HG02678 (cell line): Measurements from ENCODE around the gene KCNQ4.

ENCODE experiments used
- ATAC-seq: cut with Tn5 transposase; IDR thresholded peaks from one replicate; pipeline ENCODE4 v1.9.1; 2021; ENCODE audit warnings: mild to moderate bottlenecking, moderate library complexity; ENCODE audit not compliant: unreplicated experiment

Gene KCNQ4

GRCh38 chr1:40857737-40858136 is 74.2 kb downstream of the KCNQ4 start:
- ATAC-seq = no peak

DNA sequence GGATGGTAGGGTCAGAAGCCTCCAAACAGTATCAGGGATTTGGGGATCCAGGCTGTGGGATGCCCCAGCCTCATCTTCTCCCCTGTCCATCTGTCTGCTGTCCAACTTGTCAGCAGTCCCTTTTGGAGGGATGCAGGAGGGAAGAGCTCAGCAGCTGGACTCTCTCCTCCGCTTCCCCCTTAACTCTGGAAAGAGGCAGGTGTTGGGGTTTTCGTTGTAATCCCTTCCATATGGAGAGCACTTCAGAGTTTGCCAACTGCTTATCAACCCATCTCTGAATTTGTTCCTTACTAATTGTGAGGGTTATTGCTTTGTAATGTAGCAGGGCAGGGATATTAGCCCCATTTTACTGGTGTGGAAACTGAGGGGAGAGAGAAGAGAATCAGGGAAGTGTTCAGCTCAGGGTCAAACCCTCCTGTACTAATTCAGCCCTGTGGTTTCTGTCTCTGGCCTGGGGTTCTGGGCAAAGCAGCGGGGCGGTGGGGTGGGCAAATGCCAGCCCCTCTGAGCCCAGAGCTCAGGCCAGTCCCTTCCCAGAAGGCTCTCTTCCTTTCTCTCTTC is 75.3 kb downstream of the KCNQ4 start:
- ATAC-seq = no peak

DNA sequence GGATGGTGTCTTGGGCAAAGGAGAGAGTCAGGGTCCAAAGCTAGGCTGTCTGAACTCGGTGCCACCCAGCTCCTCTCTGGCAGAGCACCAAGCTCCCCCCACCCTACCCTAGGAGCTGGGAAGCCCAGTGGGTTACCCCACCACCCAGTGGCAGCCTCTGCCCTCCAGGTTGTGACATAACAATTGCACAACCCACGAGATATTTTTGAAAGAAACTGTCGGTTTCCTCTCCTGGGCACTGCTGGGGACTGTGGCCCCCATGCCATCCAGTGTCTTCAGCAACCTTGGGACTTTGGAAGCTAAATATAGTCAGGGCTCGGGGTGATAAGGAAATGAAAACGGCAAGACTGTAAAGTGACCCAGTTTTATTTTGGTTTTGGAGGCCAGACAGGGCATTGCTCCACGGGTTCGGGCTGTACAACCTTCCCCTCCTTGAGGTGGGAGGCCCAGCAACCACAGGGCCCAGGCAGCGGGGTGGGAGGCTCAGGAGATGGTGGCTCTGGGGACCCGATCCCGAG is 77.2 kb downstream of the KCNQ4 start:
- no peak for ATAC-seq

DNA sequence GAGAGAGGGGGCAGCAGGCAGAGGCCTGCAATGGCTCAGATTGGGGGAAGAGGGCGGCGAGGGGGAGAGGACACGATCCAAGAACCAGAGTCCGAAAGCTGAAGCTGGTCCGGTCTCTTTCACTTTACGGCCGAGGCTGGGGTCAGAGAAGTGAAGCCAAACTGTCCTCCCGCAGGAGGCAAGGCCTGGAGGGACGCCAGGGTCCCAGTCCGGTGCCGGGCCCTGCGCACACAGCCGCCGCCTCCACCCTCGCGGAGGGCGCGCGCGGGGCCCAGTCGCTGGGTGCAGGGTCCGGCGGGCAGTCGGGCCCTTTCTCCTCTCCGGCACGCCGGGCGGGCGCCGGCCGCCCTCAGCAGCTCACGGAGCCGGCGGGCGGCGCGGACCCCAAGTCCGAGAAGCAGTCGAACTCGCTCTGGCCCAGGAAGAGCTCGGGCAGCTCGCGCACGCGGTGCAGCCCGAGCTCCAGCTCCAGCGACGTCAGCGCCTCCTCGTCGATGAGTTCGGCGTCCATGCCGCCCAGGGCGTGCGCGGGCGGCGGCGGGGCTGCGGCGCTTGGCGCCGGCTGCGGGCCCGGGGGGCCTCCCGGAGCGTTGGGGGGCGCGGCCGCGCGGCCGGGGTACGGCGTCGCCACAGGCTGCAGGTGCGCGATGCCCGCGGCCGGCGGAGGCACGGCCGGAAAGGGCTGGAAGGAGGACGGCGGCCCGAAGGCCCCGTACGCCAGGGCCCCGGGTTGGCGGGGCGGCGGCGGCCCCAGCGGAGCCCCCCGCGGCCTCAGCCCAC is 77.8 kb downstream of the KCNQ4 start:
- ATAC-seq = no peak

DNA sequence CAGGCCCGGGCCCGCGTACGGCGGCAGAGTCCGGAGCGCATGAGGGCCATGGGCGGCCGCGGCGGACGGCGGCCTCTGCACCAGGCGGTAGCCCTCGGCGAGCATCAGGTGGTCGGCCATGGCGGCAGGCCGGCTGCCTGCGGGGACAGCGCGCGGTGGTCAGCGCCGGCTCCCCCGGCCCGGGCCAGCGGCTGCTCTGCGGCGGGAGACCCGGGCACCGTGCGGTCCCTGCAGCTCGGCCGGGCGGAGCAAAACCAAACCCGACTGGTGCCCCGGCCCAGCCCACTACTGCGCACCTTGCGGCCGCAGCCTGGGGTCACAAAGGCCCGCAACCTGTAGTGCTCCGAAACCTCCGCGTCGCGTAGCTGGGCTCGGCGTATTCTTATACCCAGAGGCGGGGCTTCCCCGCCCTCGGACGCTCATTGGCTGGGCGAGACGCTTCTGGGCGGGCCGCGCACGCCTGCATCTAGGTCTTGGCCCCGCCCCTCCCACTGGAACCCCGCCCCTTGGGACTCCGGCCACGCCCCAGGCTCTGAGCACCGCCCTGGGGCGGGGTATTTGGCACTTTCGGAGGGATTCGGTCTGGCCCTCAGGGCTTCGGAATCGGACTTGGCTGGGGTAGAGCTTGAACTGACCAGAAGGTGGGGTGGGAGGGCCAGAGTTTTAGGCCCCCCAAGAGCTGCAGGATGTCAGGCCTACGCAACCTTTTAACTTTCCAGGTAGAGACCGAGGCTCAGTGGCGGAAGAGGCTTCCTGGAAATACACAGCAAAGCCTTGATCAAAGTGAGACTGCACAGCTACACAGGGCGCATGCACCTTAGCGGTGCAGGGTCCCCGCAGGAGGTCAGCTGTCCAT is 78.6 kb downstream of the KCNQ4 start, which contains the start of gene CITED4:
TSS of gene CITED4 (minus strand) at position 356 of the 856 bp plus-strand sequence. CDS start at position 120, 236 bp downstream.
- peak; percentile 95 for ATAC-seq

DNA sequence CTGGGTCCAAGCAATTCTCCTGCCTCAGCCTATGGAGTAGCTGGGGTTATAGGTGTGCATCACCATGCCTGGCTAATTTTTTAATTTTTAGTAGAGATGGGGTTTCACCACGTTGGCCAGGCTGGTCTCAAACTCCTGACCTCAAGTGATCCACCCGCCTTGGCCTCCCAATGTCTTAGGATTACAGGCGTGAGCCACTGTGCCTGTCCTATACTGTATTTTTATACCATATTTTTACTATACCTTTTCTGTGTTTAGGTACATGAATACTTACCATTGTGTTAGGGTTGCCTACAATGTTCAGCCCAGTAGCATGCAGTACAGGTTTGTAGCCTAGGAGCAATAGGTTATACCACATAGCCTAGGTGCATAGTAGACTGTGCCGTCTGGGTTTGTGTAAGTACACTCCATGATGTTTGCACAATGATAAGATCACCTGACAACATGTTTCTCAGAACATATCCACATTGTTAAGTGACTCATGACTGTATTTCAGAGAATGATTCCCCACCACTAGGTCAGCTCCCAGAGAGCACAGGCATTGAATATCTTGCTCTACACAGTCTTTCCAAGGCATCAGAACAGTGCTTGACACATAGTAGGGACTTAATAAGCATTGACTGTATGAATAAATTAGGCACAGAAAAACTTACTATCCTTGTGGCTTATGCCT is 84.6 kb downstream of the KCNQ4 start:
- no peak for ATAC-seq

- ATAC-seq = no peak
Measured at GRCh38 chr1:40870135-40870728, 86.6 kb downstream of the KCNQ4 start.

- ATAC-seq = no peak
Measured at GRCh38 chr1:40872276-40872675, 88.7 kb downstream of the KCNQ4 start.

- ATAC-seq = no peak
Measured at GRCh38 chr1:40873863-40874472, 90.4 kb downstream of the KCNQ4 start.

DNA sequence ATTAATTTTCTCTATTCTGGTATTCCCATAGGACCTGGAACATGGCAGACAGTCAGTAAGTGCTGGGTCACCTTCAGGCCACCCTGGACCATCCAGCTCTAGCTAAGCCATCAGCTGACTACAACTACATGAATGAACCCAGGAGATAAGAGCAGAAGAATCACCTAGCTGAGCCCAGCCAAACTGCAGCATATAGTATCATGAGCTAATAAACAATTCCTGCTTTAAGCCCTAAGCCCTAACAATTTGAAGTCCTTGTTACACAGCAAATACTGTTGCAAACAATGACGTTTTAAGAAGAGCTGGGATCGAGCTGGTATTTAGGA is 92.8 kb downstream of the KCNQ4 start:
- no peak for ATAC-seq

DNA sequence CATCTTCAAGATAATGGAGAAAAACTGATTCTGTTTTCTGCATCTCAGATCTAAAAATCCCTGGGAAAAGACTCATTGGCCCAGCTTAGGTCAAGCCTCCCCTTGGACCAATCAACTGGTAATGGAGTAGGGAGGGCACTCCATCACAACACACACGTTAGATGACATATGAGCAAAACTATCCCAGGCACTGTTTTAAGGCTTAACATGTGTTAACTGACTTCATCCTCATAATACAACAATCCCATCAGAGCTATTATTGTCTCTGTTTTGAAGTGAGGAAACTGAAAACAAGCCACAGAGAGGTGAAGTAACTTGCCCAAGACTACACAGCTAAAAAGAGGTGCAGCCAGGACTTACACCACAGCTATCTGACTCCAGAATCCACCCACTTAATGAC is 93.3 kb downstream of the KCNQ4 start:
- ATAC-seq = no peak

DNA sequence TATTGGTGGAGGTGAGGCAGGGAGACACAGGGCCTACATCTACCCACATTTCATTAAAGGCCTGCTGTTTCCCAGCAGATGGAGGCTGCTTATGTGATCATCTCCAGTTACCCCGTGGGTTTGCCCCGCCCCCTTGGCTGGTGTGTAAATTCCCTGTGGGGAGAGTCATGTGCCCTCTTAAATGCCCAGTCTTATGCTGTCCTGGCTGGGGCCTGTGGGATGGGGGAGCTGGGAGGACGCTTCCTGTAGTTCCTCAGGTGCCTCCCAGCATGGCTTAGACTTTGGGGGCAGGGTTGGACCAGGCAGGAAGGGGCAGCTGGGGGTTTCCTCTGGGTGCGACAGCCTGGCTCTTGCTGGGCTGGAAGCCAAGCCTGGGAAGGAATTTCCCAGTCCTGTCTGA is 94.1 kb downstream of the KCNQ4 start:
- ATAC-seq = no peak

GRCh38 chr1:40878906-40879305 is 95.3 kb downstream of the KCNQ4 start:
- ATAC-seq = no peak

- no peak for ATAC-seq
Measured at GRCh38 chr1:40879482-40880175, 96.0 kb downstream of the KCNQ4 start.

DNA sequence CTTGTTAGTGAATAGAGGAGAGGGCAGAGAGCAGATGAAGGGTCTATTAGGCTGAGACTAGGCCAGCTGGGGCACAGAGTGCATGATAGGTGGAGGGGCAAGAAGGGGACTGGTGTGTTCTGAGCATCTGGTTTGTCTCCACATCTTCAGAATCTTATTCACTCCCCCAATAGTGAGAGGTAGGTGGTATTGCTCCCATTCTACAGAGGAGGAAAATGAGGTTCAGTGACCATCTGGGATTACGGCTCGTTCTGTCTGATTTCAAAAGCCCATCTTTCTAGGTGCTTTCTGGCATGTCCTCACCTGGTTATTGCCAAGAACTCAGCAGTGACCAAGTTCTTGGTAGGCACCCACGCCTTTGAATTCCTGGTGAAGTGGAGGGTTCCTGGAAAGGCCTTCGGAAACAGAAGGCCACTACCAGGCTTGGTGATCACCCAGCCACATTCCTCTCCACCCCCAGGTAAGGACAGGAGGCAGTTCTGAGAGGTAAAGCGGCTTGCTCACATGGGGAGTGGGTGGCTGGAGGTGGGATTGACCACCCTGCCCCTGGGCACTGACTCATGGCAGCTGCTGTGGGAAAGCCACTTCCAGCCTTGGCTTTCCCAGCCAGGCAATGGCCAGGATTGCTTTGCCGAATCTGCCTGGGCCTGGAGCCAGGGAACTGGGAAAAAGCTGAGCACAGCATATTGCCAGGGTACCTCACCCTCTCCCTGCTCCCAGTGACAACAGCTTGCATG is 97.4 kb downstream of the KCNQ4 start:
- no peak for ATAC-seq

GRCh38 chr1:40884055-40884795 is 100.6 kb downstream of the KCNQ4 start:
- no peak for ATAC-seq

DNA sequence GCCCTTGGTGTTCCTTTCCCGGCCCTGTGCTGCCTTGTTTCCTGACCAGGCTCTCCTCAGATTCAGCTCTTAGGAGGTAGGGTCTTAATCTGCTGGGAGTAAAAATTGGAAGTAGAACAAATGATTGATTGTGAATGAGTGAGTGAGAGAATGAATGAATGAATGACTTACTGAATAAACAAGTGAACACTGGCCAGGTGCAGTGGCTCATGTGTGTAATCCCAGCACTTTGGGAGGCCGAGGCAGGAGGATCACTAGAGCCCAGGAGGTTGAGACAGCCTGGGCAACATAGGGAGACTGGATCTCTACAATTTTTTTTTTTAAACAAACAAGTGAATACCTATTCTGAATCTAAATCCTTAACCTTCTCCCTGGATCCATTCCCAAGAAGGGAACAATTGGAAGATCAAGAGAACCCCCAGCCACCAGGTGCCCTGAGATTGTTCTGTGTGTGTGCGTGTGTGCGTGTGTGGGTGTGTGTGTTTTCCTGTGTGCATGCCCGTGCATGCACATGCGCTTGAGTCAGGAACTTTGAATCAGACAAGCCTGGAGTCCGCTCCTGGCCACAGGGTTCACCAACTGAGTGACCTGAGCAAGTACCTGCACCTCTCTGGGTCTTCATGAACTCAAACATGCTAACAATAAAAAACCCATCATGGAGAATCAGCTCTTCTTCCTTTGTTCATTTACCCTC is 102.9 kb downstream of the KCNQ4 start:
- no peak for ATAC-seq

- ATAC-seq = no peak
Measured at GRCh38 chr1:40887012-40887378, 103.4 kb downstream of the KCNQ4 start.
